HUES6 (cell line): Measurements from ENCODE around the gene CRKL.

Experiments used
- H3K27ac ChIP-seq: 2 replicates; pipeline ENCODE4 v1.7.0; 2013; ENCODE audit warnings: low read depth, mild to moderate bottlenecking, low read length, inconsistent platforms
- H3K27me3 ChIP-seq: 2 replicates; pipeline ENCODE4 v1.6.1; 2013; ENCODE audit warnings: low read length; ENCODE audit not compliant: control insufficient read depth, insufficient read depth
- H3K36me3 ChIP-seq: 2 replicates; pipeline ENCODE4 v1.6.1; 2013; ENCODE audit warnings: low read length; ENCODE audit not compliant: control insufficient read depth, insufficient read depth
- H3K4me1 ChIP-seq: 2 replicates; pipeline ENCODE4 v1.6.1; 2013; ENCODE audit warnings: low read length; ENCODE audit not compliant: control insufficient read depth, insufficient read depth
- H3K4me3 ChIP-seq: 2 replicates; pipeline ENCODE4 v1.5.1; 2013; ENCODE audit warnings: low read depth, low read length
- H3K9ac ChIP-seq: one replicate; pipeline ENCODE4 v1.6.1; 2013; ENCODE audit warnings: mild to moderate bottlenecking, low read length
- H3K9me3 ChIP-seq: 2 replicates; pipeline ENCODE4 v1.6.1; 2013; ENCODE audit warnings: low read depth, low read length; ENCODE audit not compliant: control insufficient read depth, insufficient read depth

Gene CRKL

DNA sequence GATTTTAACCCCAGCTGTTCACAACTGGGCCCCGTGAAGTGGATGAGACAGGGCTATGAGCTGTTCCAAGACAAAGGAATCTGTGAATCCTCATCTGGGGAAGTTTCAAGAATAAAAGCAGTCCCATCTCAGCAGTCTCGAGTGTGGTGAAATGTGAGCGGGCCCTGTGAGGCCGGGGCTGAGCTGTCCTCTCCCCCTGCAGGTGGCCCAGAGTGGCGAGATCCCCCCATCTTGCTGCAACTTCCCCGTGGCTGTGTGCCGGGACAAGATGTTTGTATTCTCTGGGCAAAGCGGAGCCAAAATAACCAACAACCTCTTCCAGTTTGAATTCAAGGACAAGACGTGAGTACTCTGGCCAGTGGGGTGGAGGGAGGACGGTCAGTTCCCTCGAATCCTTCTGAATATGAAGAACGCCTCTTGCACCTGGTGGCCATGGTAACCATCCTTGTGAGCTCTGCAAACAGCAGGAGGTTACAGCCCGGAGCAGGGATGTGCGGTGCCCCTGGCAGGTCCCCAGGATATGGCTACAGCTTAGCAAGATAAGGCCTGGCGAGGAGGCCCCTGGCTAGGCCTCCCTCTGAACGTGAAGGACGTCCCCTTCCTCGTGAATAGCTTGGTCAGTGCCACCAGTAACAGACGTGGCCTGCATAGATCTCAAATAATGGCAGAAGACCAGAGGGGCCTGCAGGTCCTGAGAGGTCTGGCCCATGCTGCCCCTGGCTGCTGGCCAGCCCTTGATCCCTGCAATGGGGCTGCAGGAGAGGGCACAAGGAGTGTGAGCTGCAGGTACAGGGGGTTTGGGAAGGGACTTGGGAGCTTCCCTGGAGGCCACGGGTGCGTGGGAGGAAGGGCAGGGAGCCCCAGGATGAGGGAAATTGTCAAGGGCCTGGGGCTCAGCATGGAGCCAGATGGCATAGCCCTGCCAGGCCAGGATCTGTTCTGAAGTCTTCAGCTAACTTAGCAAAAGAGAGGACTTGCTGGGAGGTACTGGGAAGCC is 73.3 kb downstream of the CRKL start:
- Histone ChIP-seq H3K4me3 (no peak overlapping the region), H3K9ac (no peak overlapping the region), H3K4me1 (no peaks in the 10 kb centered on the region), H3K36me3 (peaks cover 69% of the 10 kb centered on the region), H3K9me3 (no peaks in the 10 kb centered on the region), H3K27ac (no peak overlapping the region), H3K27me3 (no peaks in the 10 kb centered on the region)

DNA sequence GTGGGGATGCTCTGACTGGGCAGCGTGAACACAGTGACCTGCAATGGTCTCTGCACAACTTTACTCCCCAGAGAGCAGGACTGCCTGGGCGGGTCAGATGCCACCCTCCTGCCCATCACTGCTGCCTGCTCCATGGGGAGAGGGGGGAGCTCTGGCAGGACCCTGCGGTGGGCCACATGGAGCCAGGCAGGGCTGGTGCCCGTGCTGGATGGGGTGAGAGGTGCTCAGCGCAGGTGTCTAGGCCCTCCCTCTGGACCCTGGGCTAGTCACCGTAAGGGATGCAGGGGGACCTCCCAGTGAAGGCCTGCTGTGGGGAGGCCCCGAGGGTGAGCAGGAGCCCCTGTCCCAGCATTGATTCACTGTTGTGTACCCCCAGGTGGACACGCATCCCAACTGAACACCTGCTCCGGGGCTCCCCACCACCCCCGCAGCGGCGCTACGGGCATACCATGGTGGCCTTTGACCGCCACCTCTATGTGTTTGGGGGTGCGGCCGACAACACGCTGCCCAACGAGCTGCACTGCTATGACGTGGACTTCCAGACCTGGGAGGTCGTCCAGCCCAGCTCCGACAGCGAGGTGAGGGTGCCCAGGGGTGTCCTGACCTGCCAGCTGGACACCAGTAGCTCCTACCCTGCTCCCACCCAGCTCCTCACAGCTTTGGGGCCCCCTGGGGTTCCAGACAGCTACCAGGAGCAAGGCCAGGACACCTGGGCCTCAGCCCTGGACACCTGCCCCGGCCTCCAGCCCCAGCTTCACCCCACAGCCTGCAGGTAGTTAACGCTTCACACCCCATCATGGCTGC is 74.2 kb downstream of the CRKL start:
- H3K36me3 ChIP-seq: peaks cover 69% of the 10 kb centered on the region
- H3K9ac ChIP-seq: no peak overlapping the region
- no peaks in the 10 kb centered on the region for H3K4me1 ChIP-seq

DNA sequence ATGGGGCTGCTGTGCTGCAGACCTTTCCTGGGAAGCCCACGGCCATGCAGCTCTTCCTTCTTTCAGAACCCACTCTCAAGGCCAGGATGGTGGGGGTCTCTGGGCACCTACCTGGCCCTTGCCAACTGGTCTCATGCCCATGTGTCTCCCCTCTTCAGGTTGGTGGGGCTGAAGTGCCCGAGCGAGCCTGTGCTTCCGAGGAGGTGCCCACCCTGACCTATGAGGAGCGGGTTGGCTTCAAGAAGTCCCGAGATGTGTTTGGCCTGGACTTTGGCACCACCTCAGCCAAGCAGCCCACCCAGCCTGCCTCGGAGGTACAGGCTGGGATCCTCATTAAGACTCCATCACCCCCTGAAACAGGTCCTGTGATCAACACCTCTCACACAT is 74.8 kb downstream of the CRKL start:
- Histone ChIP-seq H3K4me3 (no peak overlapping the region), H3K9me3 (no peaks in the 10 kb centered on the region), H3K36me3 (peaks cover 73% of the 10 kb centered on the region), H3K27me3 (no peaks in the 10 kb centered on the region), H3K9ac (no peak overlapping the region), H3K27ac (no peak overlapping the region), H3K4me1 (no peaks in the 10 kb centered on the region)

More for the DNA sequence above, 74.2 kb downstream of the CRKL start:
- Histone ChIP-seq H3K4me3 (no peak overlapping the region), H3K27ac (no peak overlapping the region), H3K27me3 (no peaks in the 10 kb centered on the region), H3K9me3 (no peaks in the 10 kb centered on the region)

DNA sequence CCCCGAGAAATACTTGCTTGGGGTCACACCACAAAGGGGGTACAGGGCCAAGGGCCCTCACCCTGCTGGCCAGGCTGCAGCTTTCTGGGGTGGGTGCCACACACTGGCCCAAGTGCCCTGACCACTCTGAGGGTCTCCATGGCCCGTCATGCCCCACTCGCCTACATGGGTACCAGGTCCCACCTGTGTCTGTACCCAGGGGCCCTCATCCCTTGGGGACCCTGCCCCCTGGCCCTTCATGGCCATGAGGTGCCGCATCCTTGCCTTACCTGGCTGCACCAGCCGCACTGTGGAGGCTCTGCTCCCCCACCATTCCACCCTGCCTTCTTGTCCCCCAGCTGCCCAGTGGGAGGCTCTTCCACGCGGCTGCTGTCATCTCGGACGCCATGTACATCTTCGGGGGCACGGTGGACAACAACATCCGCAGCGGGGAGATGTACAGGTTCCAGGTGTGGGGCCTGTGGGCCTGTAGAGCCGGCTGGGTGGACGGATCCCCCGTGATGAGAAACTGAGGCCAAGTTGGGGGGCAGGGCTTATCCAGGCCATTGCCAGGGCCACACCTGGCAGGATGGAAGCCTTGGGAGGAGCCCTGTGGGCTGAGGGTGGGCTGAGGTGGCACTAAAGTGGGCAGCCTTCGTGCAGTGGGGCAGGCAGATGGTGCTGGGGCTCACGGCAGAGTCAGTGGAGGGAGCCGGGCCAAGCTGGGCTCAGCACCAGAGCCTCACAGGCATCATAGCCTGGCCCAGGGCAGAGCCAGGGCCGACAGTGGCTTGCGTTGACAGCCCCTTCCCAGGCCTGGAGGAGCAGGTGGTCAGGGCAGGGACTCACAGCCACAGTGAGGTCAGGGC is 75.5 kb downstream of the CRKL start:
- H3K9me3 ChIP-seq: no peaks in the 10 kb centered on the region
- H3K27me3 ChIP-seq: no peaks in the 10 kb centered on the region
- peaks cover 76% of the 10 kb centered on the region for H3K36me3 ChIP-seq
- H3K4me1 ChIP-seq: no peaks in the 10 kb centered on the region
- no peak overlapping the region for H3K27ac ChIP-seq
- H3K4me3 ChIP-seq: no peak overlapping the region
- no peak overlapping the region for H3K9ac ChIP-seq

DNA sequence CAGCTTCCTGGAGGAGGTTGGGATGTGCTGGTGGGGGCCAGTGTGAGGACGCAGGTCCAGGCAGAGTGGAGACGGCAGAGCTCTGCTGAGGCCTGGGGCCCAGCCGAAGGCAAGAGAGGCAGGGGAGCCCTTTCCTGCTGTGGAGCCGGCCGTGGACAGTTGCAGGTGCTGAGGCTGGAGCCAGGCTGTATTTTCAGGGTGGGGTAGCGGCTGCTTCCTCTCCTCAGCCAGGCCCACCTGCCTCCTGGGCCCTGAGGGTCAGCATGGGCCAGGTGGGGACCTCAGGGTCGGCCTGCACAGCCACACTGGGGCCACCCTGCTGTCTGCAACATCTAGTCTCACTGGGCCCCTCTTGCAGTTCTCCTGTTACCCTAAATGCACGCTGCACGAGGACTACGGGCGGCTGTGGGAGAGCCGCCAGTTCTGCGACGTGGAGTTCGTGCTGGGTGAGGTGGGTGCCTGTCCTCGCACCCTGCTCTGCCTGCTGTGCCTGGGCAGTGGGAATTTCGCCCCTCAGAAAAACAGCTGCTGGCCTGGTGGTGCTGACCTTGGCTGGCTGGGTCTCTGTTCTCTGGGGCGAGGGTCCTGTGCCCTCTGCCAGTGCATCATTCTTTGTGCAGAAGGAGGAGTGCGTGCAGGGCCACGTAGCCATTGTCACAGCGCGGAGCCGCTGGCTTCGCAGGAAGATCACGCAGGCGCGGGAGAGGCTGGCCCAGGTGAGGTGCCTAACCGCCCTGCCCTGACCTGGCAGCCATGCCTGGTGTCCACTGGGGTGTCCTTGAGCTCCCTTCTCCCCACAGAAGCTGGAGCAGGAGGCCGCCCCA is 76.3 kb downstream of the CRKL start:
- H3K4me3 ChIP-seq: no peak overlapping the region
- H3K4me1 ChIP-seq: no peaks in the 10 kb centered on the region
- H3K36me3 ChIP-seq: peaks cover 73% of the 10 kb centered on the region
- no peaks in the 10 kb centered on the region for H3K9me3 ChIP-seq
- no peaks in the 10 kb centered on the region for H3K27me3 ChIP-seq
- no peak overlapping the region for H3K9ac ChIP-seq
- no peak overlapping the region for H3K27ac ChIP-seq

DNA sequence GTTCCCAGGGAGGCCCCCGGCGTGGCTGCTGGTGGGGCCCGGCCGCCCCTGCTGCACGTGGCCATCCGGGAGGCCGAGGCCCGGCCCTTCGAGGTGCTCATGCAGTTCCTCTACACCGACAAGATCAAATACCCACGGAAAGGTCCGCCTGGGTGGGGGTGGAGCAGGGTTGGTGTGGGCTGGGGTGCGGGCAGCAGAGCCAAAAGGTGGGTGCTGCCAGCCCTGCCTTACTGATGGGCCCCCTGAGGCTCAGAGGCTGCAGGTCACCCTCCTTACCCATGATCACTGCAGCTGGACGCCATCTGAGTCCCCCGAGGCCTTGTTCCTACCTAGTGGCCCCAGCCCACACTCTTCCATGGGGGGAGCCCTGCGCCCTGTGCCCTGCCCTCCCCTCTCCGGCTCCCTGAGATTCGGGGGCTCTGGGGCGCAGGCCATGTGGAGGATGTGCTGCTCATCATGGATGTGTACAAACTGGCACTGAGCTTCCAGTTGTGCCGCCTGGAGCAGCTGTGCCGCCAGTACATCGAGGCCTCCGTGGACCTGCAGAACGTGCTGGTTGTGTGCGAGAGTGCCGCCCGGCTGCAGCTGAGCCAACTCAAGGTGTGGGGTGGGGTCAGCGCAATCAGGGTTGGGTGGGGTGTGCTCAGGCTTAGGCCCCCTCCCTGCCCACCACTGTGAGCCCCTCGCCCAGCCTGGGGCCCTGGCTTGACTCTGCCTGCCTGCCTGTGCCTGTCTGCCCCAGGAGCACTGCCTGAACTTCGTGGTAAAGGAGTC is 77.1 kb downstream of the CRKL start:
- H3K9me3 ChIP-seq: no peaks in the 10 kb centered on the region
- no peak overlapping the region for H3K9ac ChIP-seq
- no peak overlapping the region for H3K27ac ChIP-seq
- H3K36me3 ChIP-seq: peaks cover 73% of the 10 kb centered on the region
- H3K4me1 ChIP-seq: no peaks in the 10 kb centered on the region
- H3K4me3 ChIP-seq: no peak overlapping the region
- no peaks in the 10 kb centered on the region for H3K27me3 ChIP-seq

DNA sequence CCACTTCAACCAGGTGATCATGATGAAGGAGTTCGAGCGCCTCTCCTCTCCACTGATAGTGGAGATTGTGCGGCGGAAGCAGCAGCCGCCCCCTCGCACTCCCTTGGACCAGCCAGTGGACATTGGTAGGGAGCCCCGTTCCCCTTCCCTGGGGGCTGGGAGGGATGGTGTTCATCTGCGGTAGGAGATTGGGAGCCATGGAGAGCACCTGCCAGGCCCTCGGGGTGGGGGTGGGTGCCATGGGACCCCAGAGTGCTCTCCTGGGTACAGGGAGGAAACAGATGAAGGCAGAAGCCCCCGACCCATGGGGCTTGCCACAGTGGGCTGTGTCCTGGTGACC is 77.7 kb downstream of the CRKL start:
- Histone ChIP-seq H3K27ac (no peak overlapping the region), H3K4me3 (no peak overlapping the region), H3K36me3 (peaks cover 78% of the 10 kb centered on the region), H3K9me3 (no peaks in the 10 kb centered on the region), H3K4me1 (no peaks in the 10 kb centered on the region), H3K9ac (no peak overlapping the region), H3K27me3 (no peaks in the 10 kb centered on the region)

DNA sequence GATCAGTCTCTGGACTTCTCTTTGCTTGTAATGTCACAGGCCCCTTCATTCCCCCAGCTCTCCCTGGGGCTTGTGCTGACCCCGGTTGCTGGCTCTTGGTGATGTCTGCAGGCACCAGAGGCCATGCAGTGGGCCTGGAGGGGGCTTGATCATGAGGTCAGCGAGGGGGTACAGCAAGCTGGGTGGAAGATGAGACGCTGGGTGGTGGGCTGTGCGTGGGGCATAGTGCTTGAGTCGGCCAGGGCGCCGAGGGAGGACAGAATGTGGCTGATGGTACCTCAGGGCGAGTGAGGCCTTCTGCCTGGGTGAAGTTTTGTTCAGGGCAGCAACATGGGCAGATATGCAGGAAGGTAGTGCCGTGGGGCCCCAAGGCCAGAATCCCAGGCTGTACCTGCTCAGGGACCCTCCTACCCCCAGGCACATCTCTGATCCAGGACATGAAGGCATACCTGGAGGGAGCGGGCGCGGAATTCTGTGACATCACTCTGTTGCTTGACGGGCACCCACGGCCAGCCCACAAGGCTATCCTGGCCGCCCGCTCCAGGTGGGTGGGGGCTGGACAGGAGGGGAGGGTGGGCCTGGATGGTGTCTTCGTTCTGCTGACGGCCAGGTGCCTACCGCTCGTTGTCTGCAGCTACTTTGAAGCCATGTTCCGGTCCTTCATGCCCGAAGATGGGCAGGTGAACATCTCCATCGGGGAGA is 78.3 kb downstream of the CRKL start:
- Histone ChIP-seq H3K9ac (no peak overlapping the region), H3K9me3 (no peaks in the 10 kb centered on the region), H3K36me3 (peaks cover 81% of the 10 kb centered on the region), H3K27ac (no peak overlapping the region), H3K4me1 (peaks cover 1% of the 10 kb centered on the region; the same call in 1 of the 2 replicates), H3K27me3 (no peaks in the 10 kb centered on the region), H3K4me3 (no peak overlapping the region)

DNA sequence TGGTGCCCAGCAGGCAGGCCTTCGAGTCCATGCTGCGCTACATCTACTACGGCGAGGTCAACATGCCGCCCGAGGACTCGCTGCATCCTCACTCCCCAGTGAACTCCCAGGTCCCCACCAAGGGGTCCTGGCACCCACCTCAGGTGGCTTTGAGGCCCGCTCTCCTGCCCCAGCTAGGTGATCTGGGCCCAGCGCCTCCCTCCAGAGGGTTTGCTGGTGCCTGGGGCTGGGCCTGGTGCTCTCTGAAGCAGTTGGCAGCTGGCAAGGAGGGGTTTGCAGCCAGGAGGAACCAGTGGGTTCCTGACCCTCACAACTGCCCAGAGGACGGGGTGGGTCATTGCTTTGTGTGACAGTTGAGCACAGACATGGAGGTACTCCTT is 78.8 kb downstream of the CRKL start:
- H3K27me3 ChIP-seq: no peaks in the 10 kb centered on the region
- H3K9ac ChIP-seq: no peak overlapping the region
- peaks cover 5% of the 10 kb centered on the region; the same call in 1 of the 2 replicates for H3K4me1 ChIP-seq
- H3K4me3 ChIP-seq: no peak overlapping the region
- H3K36me3 ChIP-seq: peaks cover 75% of the 10 kb centered on the region
- H3K9me3 ChIP-seq: no peaks in the 10 kb centered on the region
- no peak overlapping the region for H3K27ac ChIP-seq
